Measurements from ENCODE around the gene CYTH2. TPM values are rescaled to one million over a fixed set of nuclear protein-coding genes. Genes with fewer than 3 reads are reported as not detected.

Gene CYTH2
- polyA plus RNA-seq, 2 of the 4 experiments (the other 2 are of a cell fraction), result 33.4 to 50.5 TPM

DNA sequence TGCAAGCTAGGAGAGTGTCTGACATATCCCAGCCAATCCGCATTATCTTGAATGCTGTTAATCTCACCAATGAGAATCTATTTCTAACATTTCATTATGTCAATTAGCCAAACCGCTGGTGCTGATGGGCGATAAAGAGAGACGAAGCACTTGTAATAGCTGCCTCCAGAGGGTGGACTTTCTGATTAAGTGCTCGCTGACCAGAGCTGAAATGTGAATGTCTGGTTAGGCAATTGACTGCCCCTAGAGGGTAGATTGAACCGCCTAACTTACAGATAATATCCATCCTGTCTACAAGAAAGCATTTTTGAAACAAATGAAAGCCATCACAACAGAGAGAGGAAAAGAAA, 23.9 kb upstream of the CYTH2 start:
- TF ChIP-seq TP53 (CRISPR knock-in tag; IDR thresholded peaks at IDR 0.05) (no peak), ZC3H11A (IDR thresholded peaks at IDR 0.05) (no peak), SMC3 (IDR thresholded peaks at IDR 0.05) (peak; percentile 79), KDM1A (IDR thresholded peaks at IDR 0.05; ENCODE audit: low read depth) (no peak), HEYL (CRISPR knock-in tag; IDR thresholded peaks at IDR 0.05) (no peak), BHLHE40 (IDR thresholded peaks at IDR 0.05; ENCODE audit: low read depth, low read length) (no peak), CHD2 (IDR thresholded peaks at IDR 0.05; ENCODE audit: low read length, partially characterized antibody) (no peak), ZNF302 (CRISPR knock-in tag; IDR thresholded peaks at IDR 0.05) (no peak), ZFP36 (IDR thresholded peaks at IDR 0.05; ENCODE audit: borderline replicate concordance, partially characterized antibody) (no peak), RAD21 (conservative IDR thresholded peaks at IDR 0.05 in 1 of 2, IDR thresholded peaks at IDR 0.05 in 1 of 2) (peak; percentile 67), CEBPB (IDR thresholded peaks at IDR 0.05) (peak; percentile 60 to 75; a peak in 3 of 4 replicates), JUN (IDR thresholded peaks at IDR 0.05) (no peak)
- TF ChIP-seq, protein P1, sequence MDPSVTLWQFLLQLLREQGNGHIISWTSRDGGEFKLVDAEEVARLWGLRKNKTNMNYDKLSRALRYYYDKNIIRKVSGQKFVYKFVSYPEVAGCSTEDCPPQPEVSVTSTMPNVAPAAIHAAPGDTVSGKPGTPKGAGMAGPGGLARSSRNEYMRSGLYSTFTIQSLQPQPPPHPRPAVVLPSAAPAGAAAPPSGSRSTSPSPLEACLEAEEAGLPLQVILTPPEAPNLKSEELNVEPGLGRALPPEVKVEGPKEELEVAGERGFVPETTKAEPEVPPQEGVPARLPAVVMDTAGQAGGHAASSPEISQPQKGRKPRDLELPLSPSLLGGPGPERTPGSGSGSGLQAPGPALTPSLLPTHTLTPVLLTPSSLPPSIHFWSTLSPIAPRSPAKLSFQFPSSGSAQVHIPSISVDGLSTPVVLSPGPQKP (IDR thresholded peaks at IDR 0.05; ENCODE audit: low read depth, low read length), result no peak
- TF ChIP-seq, protein P2, sequence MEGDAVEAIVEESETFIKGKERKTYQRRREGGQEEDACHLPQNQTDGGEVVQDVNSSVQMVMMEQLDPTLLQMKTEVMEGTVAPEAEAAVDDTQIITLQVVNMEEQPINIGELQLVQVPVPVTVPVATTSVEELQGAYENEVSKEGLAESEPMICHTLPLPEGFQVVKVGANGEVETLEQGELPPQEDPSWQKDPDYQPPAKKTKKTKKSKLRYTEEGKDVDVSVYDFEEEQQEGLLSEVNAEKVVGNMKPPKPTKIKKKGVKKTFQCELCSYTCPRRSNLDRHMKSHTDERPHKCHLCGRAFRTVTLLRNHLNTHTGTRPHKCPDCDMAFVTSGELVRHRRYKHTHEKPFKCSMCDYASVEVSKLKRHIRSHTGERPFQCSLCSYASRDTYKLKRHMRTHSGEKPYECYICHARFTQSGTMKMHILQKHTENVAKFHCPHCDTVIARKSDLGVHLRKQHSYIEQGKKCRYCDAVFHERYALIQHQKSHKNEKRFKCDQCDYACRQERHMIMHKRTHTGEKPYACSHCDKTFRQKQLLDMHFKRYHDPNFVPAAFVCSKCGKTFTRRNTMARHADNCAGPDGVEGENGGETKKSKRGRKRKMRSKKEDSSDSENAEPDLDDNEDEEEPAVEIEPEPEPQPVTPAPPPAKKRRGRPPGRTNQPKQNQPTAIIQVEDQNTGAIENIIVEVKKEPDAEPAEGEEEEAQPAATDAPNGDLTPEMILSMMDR (IDR thresholded peaks at IDR 0.05), result peak; percentile 77
- TF ChIP-seq, protein P3, sequence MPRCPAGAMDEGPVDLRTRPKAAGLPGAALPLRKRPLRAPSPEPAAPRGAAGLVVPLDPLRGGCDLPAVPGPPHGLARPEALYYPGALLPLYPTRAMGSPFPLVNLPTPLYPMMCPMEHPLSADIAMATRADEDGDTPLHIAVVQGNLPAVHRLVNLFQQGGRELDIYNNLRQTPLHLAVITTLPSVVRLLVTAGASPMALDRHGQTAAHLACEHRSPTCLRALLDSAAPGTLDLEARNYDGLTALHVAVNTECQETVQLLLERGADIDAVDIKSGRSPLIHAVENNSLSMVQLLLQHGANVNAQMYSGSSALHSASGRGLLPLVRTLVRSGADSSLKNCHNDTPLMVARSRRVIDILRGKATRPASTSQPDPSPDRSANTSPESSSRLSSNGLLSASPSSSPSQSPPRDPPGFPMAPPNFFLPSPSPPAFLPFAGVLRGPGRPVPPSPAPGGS (IDR thresholded peaks at IDR 0.05), result no peak
- TF ChIP-seq, protein P4, sequence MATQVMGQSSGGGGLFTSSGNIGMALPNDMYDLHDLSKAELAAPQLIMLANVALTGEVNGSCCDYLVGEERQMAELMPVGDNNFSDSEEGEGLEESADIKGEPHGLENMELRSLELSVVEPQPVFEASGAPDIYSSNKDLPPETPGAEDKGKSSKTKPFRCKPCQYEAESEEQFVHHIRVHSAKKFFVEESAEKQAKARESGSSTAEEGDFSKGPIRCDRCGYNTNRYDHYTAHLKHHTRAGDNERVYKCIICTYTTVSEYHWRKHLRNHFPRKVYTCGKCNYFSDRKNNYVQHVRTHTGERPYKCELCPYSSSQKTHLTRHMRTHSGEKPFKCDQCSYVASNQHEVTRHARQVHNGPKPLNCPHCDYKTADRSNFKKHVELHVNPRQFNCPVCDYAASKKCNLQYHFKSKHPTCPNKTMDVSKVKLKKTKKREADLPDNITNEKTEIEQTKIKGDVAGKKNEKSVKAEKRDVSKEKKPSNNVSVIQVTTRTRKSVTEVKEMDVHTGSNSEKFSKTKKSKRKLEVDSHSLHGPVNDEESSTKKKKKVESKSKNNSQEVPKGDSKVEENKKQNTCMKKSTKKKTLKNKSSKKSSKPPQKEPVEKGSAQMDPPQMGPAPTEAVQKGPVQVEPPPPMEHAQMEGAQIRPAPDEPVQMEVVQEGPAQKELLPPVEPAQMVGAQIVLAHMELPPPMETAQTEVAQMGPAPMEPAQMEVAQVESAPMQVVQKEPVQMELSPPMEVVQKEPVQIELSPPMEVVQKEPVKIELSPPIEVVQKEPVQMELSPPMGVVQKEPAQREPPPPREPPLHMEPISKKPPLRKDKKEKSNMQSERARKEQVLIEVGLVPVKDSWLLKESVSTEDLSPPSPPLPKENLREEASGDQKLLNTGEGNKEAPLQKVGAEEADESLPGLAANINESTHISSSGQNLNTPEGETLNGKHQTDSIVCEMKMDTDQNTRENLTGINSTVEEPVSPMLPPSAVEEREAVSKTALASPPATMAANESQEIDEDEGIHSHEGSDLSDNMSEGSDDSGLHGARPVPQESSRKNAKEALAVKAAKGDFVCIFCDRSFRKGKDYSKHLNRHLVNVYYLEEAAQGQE (IDR thresholded peaks at IDR 0.05), result no peak
- TF ChIP-seq, protein P5, sequence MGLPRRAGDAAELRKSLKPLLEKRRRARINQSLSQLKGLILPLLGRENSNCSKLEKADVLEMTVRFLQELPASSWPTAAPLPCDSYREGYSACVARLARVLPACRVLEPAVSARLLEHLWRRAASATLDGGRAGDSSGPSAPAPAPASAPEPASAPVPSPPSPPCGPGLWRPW (IDR thresholded peaks at IDR 0.05), result no peak
- peak overlapping the region; percentile 75 for H3K4me2 ChIP-seq
- ChIA-PET CTCF (interaction anchor here (0.8 to 4.6 kb wide), 38 partner anchors 10 to 164 kb away, joined by 3 to 30 read pairs (median 7); partner anchors contain the start of gene KDELR1), POLR2A (interaction anchor here (0.5 to 2.0 kb wide), 11 partner anchors 32 to 174 kb away, joined by 3 to 11 read pairs (median 4); partner anchors contain the start of genes GRIN2D, KDELR1, RPL18 and SPHK2)
- peaks cover 23% of the 10 kb centered on the region for H3K4me1 ChIP-seq
- ATAC-seq (peak; percentile 86 to 87), DNase-seq (ENCODE audit: low read depth in 1 of 2, low spot score in 1 of 2) (peak; percentile 93 to 98), FAIRE-seq (peak; percentile 99)
- H3K9me3 ChIP-seq, result no peaks in the 10 kb centered on the region
- 5% methylated on average over 6 of the region's 6 CpGs for WGBS (ENCODE audit: missing lambda C conversion rate)
- peak overlapping the region; percentile 81 for H3K4me3 ChIP-seq
- H3K27ac ChIP-seq, result peak overlapping the region; percentile 90 to 91

Measured in A549 (cell line).